NCI-H1417 (cell line): ENCODE measurements around the gene HMCN2.

Experiments
- DNase-seq, 3 experiments: peaks; one replicate each; lab custom pipeline; 2025; lab: John Stamatoyannopoulos, UW

Gene HMCN2

GRCh38 chr9:130364619-130365322, 99.2 kb downstream of the HMCN2 start:
- DNase-seq: no peak

- DNase-seq: no peak
Measured at GRCh38 chr9:130365323-130365721, 99.8 kb downstream of the HMCN2 start.

- no peak for DNase-seq
Measured at GRCh38 chr9:130366072-130366471, 100.5 kb downstream of the HMCN2 start.

- DNase-seq: no peak
Measured at GRCh38 chr9:130366888-130367550, 101.5 kb downstream of the HMCN2 start.

GRCh38 chr9:130368631-130369103, 103.1 kb downstream of the HMCN2 start:
- no peak for DNase-seq

- DNase-seq: no peak
Measured at GRCh38 chr9:130370226-130370625, 104.7 kb downstream of the HMCN2 start.

GRCh38 chr9:130371196-130371966, 105.8 kb downstream of the HMCN2 start:
- DNase-seq: no peak

GRCh38 chr9:130372057-130372456, 106.5 kb downstream of the HMCN2 start:
- no peak for DNase-seq

- DNase-seq: no peak
Measured at GRCh38 chr9:130373679-130374325, 108.2 kb downstream of the HMCN2 start.

GRCh38 chr9:130377612-130378011, 112.1 kb downstream of the HMCN2 start:
- DNase-seq: no peak

- DNase-seq: no peak
Measured at GRCh38 chr9:130378875-130379648, 113.5 kb downstream of the HMCN2 start.

- DNase-seq: no peak
Measured at GRCh38 chr9:130379649-130379970, 114.0 kb downstream of the HMCN2 start.

- DNase-seq: no peak
Measured at GRCh38 chr9:130380920-130381469, 115.4 kb downstream of the HMCN2 start.

- DNase-seq: no peak
Measured at GRCh38 chr9:130381660-130382059, 116.1 kb downstream of the HMCN2 start.

- DNase-seq: no peak
Measured at GRCh38 chr9:130382096-130382495, 116.5 kb downstream of the HMCN2 start.

- DNase-seq: peak in 2 of 3 experiments; percentile 42 to 73
Measured at GRCh38 chr9:130382636-130383349, 117.2 kb downstream of the HMCN2 start.

GRCh38 chr9:130383350-130383715, 117.8 kb downstream of the HMCN2 start:
- DNase-seq: no peak

- no peak for DNase-seq
Measured at GRCh38 chr9:130383979-130384676, 118.6 kb downstream of the HMCN2 start.

GRCh38 chr9:130385257-130385656, 119.7 kb downstream of the HMCN2 start:
- DNase-seq: no peak

GRCh38 chr9:130387398-130387797, 121.8 kb downstream of the HMCN2 start:
- no peak for DNase-seq
